MM.1S (cell line): ENCODE data around the gene NOL4L.

ENCODE experiments used
- DNase-seq: peaks from one replicate; pipeline ENCODE4 v3.0.0-alpha.2; 2015
- H2AFZ ChIP-seq: fragments of 300-600 bp; sonication (generic); 2 replicates; pipeline ENCODE4 v1.6.0; 2016; ENCODE audit warnings: antibody characterized with exemption, low read length
- H3F3A ChIP-seq: fragments of 300-600 bp; sonication (generic); 2 replicates; pipeline ENCODE4 v1.6.1; 2016; ENCODE audit warnings: mild to moderate bottlenecking, antibody characterized with exemption, low read length, moderate library complexity, mixed read lengths; ENCODE audit not compliant: insufficient read depth
- H3K27ac ChIP-seq: fragments of 300-600 bp; sonication (generic); 2 replicates; pipeline ENCODE4 v1.5.1; 2016; ENCODE audit warnings: mild to moderate bottlenecking, low read length
- H3K27me3 ChIP-seq: fragments of 300-600 bp; sonication (generic); replicated peaks from 2 replicates; pipeline ENCODE4 v1.6.0; 2016; ENCODE audit warnings: low read length; ENCODE audit not compliant: insufficient read depth
- H3K36me3 ChIP-seq: fragments of 300-600 bp; sonication (generic); replicated peaks from 2 replicates; pipeline ENCODE4 v1.6.1; 2016; ENCODE audit warnings: mild to moderate bottlenecking, low read length, mixed read lengths; ENCODE audit not compliant: insufficient read depth
- H3K4me1 ChIP-seq: fragments of 300-600 bp; sonication (generic); 2 replicates; pipeline ENCODE4 v1.6.1; 2016; ENCODE audit warnings: low read length, mixed read lengths
- H3K4me2 ChIP-seq: fragments of 300-600 bp; sonication (generic); 2 replicates; pipeline ENCODE4 v1.6.0; 2016; ENCODE audit warnings: low read depth, low read length
- H3K4me3 ChIP-seq: fragments of 300-600 bp; sonication (generic); 2 replicates; pipeline ENCODE4 v1.5.1; 2016; ENCODE audit warnings: low read length, mixed read lengths
- H3K79me2 ChIP-seq: fragments of 300-600 bp; sonication (generic); 2 replicates; pipeline ENCODE4 v1.6.1; 2016; ENCODE audit warnings: mixed run types, low read length, mixed read lengths
- H3K9ac ChIP-seq: fragments of 300-600 bp; sonication (generic); 2 replicates; pipeline ENCODE4 v1.6.1; 2016; ENCODE audit warnings: low read length, mixed read lengths
- H3K9me2 ChIP-seq: fragments of 300-600 bp; sonication (generic); replicated peaks from 2 replicates; pipeline ENCODE4 v1.6.1; 2016; ENCODE audit warnings: mild to moderate bottlenecking, low read length, mixed read lengths; ENCODE audit not compliant: insufficient read depth
- H3K9me3 ChIP-seq: fragments of 300-600 bp; sonication (generic); replicated peaks from 2 replicates; pipeline ENCODE4 v1.6.1; 2016; ENCODE audit warnings: mild to moderate bottlenecking, low read length, mixed read lengths; ENCODE audit not compliant: insufficient read depth
- H4K20me1 ChIP-seq: fragments of 300-600 bp; sonication (generic); 2 replicates; pipeline ENCODE4 v1.6.1; 2016; ENCODE audit warnings: mild to moderate bottlenecking, low read length, moderate library complexity, mixed read lengths; ENCODE audit not compliant: insufficient read depth
- EZH2 ChIP-seq: fragments of 300-600 bp; sonication (generic); optimal IDR thresholded peaks from 2 replicates; pipeline ENCODE3; 2017; ENCODE audit warnings: low read depth, mild to moderate bottlenecking, antibody characterized with exemption, low read length, mixed read lengths
- EZH2phosphoT487 ChIP-seq: fragments of 300-600 bp; sonication (generic); IDR thresholded peaks from 2 replicates; pipeline ENCODE4 v1.6.1; 2018; ENCODE audit warnings: antibody characterized with exemption, low read length
- TF ChIP-seq, protein P1 (sequence below): fragments of 300-600 bp; sonication (generic); IDR thresholded peaks from 2 replicates; pipeline ENCODE4 v1.5.1; 2016; ENCODE audit warnings: antibody characterized with exemption, low read length, mixed read lengths

Gene NOL4L

DNA sequence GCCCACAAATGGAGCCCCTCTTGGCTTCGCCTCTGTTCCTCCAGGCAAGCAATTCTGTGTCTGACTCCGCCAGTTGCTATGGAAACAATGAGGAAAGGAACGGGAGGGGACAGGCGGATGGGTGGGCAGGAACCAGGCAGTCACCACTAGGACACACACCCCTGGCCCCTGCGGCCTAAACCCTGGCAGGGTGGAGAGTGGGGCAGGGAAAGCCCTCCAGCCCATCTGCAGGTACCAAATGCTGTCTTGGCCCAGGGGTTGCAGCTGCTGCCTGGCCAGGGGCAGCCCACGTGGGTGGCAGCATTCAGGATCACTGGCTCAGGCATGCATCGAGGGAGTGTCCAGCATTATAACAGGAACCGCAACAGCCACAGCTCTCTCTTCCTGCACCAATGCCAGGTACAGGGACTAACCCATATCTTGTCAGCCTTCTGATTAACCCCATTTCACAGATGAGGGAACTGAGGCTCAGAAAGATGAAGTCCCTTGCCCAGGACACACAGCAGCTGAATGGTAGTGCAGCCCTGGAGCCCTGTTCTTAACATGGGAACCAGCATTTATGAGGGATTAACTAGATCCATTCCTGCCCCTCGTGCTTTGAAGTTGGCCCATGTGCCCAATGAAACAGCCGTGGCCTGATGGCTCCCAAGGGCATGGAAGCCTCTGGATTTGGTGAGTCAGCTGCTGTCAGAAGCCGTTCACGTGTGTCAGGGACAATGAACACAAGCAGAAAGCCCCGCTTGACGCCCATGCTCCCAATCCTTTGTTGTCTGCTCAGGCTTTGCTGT, 66.3 kb downstream of the NOL4L start:
- Histone ChIP-seq H3K4me3 (no peak overlapping the region), H3K4me1 (no peaks in the 10 kb centered on the region), H3K27ac (no peak overlapping the region), H4K20me1 (no peaks in the 10 kb centered on the region), H3K9me3 (no peaks in the 10 kb centered on the region), H3K79me2 (no peaks in the 10 kb centered on the region), H3K9ac (no peak overlapping the region), H3K4me2 (no peak overlapping the region), H3K36me3 (no peaks in the 10 kb centered on the region), H3F3A (no peaks in the 10 kb centered on the region), H3K9me2 (no peaks in the 10 kb centered on the region), H2AFZ (no peak overlapping the region), H3K27me3 (no peaks in the 10 kb centered on the region)
- no peak for DNase-seq
- TF ChIP-seq EZH2: no peak
- TF ChIP-seq EZH2phosphoT487: no peak
- TF ChIP-seq, protein P1, sequence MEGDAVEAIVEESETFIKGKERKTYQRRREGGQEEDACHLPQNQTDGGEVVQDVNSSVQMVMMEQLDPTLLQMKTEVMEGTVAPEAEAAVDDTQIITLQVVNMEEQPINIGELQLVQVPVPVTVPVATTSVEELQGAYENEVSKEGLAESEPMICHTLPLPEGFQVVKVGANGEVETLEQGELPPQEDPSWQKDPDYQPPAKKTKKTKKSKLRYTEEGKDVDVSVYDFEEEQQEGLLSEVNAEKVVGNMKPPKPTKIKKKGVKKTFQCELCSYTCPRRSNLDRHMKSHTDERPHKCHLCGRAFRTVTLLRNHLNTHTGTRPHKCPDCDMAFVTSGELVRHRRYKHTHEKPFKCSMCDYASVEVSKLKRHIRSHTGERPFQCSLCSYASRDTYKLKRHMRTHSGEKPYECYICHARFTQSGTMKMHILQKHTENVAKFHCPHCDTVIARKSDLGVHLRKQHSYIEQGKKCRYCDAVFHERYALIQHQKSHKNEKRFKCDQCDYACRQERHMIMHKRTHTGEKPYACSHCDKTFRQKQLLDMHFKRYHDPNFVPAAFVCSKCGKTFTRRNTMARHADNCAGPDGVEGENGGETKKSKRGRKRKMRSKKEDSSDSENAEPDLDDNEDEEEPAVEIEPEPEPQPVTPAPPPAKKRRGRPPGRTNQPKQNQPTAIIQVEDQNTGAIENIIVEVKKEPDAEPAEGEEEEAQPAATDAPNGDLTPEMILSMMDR: no peak

DNA sequence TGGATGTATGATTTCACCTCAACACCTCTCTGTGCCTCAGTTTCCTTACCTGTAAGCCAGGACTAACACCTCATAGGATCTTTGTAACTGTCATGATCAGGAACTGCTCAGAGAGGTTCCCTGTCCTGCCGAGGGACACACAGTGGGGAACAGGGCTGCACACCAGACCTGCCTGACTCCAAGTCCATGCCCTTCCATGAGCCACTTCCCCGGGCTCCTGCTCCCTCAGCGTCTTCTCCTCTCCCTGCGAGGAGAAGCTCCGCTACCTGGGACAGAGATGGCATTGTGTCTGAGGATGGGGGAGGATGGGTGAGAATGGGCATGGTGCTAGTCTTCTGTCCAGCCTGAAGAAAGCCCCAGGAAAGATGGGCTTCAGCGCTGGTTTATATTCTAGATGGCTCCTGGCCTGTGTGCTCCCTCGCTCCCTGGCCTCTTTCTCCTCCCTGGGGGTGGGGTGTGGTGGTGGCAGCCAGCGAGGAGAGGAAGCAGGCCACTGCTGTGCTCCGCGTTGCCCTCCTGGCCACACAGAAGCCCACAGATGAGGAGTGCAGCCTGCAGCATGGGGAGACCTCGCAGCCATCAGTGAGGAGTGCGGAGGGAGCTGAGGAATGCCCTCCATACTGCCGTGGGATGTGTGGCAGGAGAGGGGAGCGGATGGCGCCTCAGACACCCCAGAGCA, 67.1 kb downstream of the NOL4L start:
- Histone ChIP-seq H3K9ac (no peak overlapping the region), H3K27ac (no peak overlapping the region), H4K20me1 (no peaks in the 10 kb centered on the region), H3F3A (no peaks in the 10 kb centered on the region), H3K36me3 (no peaks in the 10 kb centered on the region), H2AFZ (no peak overlapping the region), H3K4me2 (no peak overlapping the region), H3K4me1 (no peaks in the 10 kb centered on the region), H3K9me3 (no peaks in the 10 kb centered on the region), H3K4me3 (no peak overlapping the region), H3K79me2 (no peaks in the 10 kb centered on the region), H3K9me2 (no peaks in the 10 kb centered on the region), H3K27me3 (no peaks in the 10 kb centered on the region)
- DNase-seq: no peak
- TF ChIP-seq EZH2: no peak
- TF ChIP-seq, protein P1: no peak

DNA sequence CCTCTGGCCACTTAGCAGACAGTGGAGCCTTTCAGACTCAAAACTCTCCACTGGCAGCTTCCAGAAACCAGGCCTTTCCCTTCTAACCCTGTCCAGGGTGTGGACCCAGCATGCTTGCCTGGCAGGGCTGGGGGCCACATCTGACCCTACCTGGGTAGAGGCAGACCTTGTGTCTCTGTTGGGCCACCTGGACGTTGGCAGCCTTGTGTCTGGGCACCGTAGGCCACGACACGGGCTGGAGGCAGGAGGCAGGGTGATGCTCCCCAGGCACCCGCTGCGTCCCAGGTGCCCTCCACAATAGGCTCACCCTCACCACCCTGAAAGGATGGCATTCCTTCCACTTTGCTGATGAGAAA, 67.6 kb downstream of the NOL4L start:
- H3K4me2 ChIP-seq: no peak overlapping the region
- H3K4me1 ChIP-seq: no peaks in the 10 kb centered on the region
- H3K79me2 ChIP-seq: no peaks in the 10 kb centered on the region

More for the DNA sequence above, 67.6 kb downstream of the NOL4L start:
- Histone ChIP-seq H3K9ac (no peak overlapping the region), H3K27me3 (no peaks in the 10 kb centered on the region), H4K20me1 (no peaks in the 10 kb centered on the region), H3K27ac (no peak overlapping the region), H3K4me3 (no peak overlapping the region), H2AFZ (no peak overlapping the region), H3K9me2 (no peaks in the 10 kb centered on the region), H3K36me3 (no peaks in the 10 kb centered on the region), H3K9me3 (no peaks in the 10 kb centered on the region), H3F3A (no peaks in the 10 kb centered on the region)
- TF ChIP-seq, protein P1: no peak
- no peak for TF ChIP-seq EZH2phosphoT487
- no peak for TF ChIP-seq EZH2
- no peak for DNase-seq
